HG03439 (cell line): ENCODE data around the gene PAK4.

Source experiments
- ATAC-seq: cut with Tn5 transposase; IDR thresholded peaks from one replicate; pipeline ENCODE4 v1.9.1; 2021; ENCODE audit warnings: mild to moderate bottlenecking, moderate library complexity; ENCODE audit not compliant: unreplicated experiment

Gene PAK4

DNA sequence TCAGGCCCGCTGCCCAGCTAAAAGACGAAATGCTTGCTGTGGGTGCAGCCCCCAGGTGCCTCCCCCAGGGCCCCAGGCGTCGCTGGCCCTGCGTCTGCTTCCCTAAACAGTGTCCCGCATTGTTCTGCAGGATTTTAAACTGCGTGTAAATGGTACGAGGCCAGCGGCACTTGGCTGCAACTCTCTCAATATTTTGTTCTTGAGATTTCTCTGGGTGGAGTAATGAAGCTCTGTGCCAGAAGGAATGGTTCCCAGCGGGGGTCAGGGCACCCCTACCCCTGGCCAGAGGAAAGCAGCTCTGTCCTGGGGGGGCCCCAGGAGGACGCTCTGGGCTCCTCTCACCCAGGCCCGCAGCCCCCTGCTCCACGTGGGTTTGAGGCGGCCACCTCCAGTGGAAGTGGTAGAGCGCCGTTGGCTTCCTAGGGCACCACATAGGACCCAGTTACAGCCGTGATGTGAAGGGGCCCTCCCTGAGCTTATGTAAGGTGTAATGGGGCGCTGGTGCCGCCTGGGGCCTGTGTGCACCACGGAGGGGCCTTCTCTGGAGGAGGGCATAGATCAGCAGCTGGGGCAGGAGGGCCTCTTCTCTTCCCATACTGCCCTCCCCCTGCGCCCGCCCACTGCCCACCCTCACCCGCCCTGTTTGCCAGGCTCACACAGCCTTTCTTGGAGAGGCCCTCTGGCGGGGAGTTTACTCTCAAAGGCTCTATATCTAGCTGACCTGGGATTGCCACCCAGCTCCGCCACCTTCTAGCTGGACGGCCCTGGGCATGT is 19.8 kb downstream of the PAK4 start:
- ATAC-seq, result no peak

DNA sequence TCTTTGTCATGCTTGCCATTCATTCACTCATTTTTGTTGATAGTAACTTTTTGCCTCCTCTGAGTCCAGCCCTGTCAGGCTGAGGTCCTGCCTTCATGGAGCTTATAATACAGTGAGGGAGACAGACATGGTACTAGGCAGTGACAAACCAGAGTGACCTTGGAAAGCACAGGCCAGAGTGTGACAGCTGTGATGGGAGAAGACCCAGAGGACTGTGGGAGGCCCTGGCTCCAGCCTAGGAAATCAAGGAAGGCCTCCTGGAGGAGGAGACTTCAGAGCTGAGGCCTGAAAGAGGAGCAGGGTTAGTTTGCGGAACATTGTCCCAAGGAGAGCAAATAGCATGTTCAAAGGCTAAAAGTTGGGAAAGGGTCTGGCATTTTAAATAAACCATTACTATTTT is 20.5 kb downstream of the PAK4 start:
- no peak for ATAC-seq

DNA sequence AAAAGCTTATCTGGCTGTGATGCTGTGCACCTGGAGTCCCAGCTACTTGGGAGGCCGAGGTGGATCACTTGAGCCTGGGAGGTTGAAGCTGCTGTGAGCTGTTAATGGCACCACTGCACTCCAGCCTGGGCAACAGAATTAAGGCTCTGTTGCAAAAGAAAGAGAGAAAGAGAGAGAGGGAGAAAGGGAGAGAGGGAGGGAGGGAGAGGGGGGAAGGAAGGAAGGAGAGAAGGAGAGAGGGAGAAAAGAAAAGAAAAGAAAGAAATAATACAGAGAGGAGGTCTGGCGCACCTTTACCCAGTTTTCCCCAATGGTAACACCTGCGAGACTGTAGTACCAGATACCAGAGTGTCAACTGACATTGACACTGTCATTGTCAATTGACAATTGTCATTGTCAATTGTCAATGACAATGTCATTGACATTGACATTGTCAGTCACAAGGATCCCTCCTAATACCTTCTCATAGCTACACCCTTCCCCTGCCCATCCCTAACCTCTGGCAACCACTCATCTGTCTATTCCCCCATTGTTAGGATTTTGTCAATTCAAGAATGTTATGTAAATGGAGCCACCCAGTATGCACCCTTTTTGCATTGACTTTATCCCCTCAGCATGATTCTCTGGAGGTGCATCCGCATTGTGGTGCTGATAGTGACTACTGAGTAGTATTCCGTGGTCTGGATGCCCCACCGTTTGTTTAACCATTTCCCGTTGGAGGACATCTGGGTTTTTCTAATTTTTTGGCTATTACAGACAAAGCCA is 21.3 kb downstream of the PAK4 start:
- no peak for ATAC-seq

DNA sequence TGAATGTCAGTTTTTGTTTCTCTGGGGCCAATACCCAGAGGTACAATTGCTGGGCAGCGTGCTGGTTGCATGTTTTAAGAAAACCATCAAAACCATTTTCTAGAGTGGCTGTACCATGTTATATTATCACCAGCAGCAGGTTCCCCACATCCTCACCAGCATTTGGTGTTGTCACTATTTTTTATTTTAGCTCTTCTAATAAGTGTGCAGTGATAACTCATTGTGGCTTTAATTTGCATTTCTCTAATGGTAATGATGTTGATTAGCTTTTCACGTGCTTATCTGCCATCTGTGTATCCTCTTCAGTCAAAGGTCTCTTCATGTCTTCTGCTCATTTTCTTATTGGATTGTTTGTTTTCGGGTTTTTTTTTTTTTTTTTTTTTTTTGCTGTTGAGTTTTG is 21.9 kb downstream of the PAK4 start:
- no peak for ATAC-seq

DNA sequence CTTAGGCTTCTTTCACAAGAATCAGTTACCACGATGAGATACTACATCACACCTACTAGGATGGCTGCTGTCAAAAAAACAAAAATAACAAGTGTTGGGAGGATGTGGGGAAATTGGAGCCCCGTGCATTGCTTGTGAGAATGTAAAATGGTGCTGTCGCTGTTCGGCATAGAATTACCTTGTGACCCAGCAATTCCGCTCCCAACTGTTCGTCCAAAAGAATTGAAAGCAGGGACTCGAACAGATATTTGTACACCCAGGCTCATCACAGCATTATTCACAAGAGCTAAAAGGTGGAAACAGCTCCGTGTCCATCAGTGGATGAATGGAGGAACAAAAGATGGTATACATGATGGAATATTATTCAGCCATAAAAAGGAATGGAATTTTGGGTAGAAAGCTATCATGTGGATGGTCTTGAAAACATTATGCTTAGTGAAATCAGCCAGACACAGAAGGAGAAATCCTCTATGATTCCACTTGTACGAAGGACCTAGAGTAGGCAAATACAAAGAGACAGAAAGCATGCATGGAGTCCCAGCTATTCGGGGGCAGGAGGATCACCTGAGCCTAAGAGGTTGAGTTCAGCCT is 23.4 kb downstream of the PAK4 start:
- no peak for ATAC-seq

DNA sequence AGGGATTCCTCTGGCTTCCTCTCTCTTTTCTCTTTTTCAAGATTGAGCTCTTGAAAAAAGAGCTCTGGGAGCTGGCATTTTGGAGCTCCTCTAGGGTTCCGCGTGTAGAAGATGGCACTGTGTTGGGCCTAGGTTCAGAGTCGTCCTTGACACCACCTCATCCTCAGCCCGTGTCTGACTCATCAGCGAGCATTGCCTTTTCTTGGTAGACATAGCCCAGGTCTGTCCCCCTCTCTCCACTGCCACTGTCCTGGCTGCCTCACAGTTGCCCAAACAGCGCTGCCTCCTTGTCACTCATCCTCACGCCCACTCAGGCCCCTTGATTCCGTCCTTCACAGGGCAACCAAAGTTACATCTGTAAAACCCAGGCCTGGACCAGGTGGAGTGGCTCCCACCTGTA is 24.6 kb downstream of the PAK4 start:
- no peak for ATAC-seq

DNA sequence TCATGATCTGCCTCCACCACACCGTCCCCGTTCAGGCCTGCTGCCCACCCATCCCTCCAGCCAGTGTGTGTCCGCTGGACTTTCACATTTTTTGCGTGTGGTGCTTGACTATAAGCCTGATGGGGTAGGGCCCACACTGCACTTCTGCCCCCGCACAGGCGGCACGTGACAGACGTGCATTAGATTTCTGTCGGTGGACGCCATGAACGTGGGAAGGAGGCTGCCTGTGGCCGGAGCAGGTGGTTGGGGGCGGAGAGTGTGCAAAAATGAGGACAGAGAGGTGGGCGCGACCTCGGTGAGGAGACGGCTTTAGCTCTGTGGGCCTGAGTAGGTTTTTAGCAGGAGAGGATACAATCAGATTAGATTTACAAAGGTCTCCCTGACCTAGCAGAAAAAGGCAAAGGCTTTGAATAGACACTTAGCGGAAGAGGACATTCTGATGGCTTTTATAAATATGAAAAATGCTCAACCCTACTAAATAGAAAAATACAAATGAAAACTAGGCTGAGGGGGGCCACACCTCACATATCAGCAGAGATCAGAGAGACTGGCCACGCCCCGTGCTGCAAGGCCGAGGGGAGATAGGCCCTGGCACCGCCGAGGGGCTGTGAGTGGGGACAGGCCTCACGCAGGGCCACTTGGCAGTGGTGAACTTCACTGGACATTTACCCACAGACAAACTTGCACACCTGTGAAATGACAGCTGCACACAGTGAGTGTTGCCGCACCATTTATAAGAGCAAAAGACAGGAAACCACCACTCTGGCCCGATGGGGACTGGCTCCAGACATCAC is 25.4 kb downstream of the PAK4 start:
- no peak for ATAC-seq

DNA sequence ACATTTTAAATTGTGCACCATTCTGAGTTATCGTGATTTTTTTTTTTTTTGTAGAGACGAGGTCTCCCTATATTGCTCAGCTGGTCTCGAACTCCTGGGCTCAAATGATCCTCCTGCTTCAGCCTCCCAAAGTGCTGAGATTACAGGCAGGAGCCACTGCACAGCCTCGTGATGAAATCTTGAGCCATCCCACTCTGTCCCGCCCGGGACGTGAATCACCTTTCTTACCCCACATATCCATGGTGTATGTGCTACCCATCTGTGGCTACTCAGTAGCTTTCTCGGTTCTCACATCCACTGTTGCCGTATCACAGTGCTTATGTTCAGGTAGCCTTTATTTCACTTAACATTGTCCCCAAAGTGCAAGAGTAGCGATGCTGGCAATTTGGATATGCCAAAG is 26.5 kb downstream of the PAK4 start:
- no peak for ATAC-seq

DNA sequence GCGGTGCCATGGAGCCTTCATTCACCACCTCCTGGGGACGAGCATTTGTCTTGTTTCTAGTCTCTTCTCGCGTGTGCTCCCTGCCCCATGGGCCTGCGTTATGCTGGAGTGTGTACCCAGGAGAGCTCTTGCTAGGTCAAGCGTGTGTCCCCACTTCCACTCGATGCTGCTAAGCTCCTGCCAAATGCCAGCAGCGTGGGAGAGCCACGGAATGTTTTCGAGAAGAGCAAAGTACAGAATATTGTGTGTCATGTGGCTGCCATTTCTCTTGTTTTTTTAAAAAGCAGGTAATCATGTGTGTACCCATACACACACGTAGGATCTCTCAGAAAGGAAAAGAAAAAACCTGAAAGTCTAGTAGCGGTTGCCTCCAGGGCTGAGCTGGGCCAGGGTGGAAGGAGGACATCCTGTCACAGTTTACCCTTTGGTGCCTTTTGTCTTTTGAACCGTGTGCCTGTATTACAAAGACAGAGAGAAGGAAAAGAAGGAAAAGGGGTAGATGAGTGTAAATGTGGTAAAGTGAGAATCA is 28.6 kb downstream of the PAK4 start:
- ATAC-seq, result no peak

DNA sequence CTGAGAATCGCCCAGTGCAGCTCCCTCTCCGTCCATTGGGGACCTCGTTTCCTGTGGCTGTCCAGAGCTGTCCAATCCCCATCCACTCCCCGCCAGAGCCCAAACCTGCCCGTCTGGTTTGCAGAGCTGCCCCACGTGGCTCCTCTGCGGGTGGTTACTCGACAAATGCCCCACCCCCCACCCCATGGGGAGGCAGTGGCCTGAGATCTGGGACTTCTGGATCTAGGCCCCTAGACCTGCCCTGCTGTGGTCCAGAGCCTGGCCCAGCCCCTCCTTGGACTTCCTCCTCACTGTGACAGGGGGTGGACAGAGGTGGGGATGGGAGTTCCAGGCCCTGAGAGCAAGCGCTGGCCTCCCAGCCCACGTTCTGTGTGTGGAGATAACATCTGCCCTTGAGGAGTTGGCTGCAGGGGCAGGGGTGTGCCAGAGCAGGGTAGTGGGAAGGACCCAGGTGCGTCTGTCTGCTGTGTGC is 29.1 kb downstream of the PAK4 start:
- no peak for ATAC-seq

DNA sequence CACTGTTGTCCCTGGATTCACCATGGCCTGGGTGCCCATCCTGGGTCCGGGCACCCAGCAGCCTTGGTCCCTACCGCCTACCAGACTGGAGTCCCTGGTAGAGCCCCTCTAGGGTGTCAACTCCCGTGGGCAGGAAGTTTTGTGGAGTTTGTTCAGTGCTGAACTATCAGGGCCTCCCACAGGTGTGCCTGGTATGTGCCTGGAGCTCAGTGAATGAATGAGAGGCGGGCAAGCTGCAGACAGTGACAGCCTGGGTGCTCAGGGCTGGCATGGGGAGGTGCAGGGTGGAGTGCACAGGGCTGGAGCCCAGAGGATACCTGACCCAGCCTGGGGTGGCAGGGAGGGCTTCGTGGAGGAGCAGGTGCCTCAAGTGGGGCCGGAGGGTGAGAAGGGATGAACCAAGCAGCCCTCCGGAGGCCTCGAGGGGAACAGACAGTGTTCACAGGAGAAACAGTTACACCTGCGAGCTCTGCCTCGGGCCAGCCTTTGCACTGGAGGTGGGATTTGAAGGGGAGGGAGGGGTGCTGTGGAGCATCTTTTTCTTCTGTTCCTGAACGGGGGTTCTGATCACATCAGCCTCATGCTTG is 29.6 kb downstream of the PAK4 start:
- no peak for ATAC-seq

DNA sequence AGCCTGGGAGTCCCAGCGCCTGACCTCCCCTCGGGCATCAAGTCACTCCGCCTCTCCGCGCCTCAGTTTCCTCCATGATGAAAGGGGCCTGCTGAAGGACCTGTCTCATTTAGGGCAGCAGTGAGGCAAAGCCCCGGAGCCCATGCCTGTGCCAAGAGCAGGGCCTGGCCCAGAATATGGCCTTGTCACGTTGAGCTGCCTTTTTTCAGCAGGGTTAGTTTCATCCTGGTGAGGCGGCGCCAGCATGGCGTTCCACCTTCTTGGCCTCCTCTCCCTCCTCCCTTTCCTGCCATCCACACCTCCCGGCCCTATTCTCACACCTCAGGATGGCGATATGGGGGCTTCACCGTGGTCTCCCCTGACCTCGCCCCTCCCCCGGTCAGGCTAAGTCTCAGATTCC is 30.2 kb downstream of the PAK4 start:
- no peak for ATAC-seq

DNA sequence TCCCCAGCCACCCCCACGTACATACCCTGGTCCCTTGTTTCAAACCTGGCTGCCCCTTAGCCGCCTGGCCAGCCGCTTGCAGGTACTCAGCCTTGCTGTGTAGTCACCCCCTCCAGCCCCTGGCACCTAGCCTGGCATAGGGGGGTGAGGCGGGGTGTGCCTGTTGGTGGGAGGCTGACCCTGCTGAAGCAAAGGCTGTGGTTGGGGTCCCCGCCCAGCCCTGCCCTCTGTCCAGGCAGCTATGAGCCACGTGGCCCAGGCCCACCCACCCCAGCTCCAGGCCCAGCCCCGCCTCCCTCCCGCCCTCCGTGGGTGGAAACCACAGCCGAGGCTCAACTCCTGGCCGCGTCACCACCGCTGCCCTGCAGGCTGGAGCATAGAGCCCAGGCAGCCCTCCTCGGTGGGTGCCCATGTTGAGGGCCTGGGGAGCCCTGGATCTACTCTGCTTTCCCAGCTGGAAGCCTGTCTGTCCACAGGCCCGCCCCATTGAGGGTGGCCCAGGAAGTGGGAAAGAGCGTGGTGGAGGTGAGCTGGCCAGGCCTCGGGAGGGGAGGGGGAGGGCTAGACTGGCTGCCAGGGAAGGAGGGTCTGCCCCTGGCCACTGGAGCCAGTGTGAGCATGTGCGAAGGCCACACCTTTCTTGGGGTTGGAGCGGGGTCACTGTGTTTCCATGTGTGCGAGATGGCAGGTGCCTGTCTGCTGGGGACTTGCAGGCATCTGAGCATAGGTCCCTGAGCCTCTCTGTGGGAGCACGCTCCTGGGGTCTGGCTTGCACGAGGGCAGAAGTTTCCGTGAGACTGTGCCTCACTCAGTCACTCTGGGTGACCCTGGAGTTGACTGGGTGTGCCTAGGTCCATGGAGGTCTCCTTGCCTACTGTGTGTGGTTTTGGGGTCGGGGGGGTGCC is 31.0 kb downstream of the PAK4 start:
- no peak for ATAC-seq

DNA sequence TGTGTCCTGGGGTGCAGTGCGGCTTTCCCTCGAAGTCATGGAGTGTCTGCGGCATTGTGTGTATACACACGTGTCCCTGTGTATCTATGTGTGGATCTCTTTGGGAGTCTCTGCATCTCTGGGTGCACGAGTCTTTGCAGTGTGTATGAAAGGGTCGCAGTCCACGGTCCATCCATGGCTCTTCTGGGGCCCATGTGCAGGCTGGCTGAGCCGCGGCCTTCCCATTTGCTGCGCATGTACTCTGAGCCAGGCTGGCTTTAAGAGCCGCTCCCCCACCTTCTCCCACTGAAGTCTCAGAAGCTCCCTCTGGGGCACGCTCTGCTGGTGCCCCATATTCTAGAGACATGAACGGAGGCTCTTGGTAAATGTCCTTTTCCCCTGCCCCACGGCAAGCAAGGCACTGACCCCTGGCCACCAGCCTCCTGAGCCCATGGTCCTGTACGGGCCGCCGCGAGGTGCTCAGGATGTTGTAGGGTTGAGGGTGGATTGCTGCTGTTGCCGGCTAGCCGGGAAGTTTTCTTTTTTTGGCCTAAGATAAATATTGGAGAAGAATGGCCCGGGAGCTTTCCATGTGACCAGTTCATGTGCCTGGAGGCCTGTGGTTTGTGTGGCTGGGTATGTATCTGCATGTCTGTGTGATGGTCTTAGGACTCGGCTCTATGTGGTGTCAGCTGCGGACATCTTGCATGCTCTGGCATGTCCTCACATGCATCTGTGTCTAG is 31.9 kb downstream of the PAK4 start:
- ATAC-seq, result no peak

DNA sequence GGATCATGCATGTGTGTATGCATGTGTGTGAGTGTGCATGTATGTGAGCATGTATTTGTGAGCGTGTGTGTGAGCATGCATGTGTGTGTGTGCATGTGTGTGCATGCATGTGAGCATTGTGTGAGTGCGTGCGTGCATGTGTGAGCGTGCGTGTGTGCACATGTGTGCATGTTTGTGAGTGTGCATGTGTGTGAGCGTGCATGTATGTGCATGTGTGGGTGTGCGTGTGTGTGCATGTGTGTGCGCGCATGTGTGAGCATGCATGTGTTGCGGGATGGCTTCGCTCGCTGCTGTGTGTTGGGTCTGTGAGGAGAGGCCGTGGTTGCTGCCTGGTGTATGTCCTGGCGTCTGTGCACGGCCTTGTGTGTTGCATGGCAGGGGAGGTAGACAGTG is 32.4 kb downstream of the PAK4 start:
- no peak for ATAC-seq

DNA sequence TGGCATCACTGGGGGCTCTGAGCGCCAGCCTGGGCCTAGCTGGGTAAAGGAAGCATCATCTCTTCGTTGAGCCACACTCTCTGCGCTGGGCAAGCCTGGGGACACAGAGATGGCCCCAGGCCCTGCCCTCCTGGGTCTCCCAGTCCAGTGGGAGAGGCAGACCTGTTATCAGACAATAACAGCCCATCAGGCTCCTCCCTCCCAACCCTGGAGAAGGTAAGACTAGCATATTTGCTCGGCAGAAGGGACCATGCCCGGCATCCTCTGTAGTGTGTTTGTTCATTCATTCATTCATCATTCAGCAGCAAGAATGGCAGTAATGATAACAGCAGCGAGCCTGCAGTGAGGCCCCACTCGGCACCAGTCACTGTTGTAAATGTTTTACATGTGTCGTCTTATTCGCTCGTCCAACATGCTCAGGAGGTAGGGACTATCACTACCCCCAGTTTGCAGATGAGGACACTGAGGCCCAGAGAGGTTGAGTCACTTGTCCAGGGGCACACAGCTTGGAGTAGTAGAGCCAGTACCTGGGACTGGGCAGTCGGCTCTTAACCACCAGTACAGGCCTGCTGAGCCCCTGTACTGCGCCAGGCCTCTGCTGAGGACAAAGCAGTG is 33.2 kb downstream of the PAK4 start:
- no peak for ATAC-seq

DNA sequence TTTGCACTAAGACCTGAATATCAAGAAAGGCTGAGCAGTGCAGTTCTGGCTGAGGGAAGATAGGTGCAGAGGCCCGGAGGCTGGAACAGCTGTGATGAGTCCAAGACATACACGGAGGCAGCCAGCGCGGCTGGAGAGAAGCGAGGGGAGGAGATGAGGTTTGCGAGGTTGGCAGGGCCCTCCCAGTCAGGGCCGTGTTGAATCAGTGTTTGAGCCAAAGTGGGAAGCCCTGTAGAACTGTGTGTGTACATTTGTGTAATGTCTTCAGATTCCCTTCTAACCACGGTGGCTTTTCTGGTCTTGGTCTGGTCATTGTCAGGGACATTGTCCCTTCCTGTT is 34.9 kb downstream of the PAK4 start:
- no peak for ATAC-seq

DNA sequence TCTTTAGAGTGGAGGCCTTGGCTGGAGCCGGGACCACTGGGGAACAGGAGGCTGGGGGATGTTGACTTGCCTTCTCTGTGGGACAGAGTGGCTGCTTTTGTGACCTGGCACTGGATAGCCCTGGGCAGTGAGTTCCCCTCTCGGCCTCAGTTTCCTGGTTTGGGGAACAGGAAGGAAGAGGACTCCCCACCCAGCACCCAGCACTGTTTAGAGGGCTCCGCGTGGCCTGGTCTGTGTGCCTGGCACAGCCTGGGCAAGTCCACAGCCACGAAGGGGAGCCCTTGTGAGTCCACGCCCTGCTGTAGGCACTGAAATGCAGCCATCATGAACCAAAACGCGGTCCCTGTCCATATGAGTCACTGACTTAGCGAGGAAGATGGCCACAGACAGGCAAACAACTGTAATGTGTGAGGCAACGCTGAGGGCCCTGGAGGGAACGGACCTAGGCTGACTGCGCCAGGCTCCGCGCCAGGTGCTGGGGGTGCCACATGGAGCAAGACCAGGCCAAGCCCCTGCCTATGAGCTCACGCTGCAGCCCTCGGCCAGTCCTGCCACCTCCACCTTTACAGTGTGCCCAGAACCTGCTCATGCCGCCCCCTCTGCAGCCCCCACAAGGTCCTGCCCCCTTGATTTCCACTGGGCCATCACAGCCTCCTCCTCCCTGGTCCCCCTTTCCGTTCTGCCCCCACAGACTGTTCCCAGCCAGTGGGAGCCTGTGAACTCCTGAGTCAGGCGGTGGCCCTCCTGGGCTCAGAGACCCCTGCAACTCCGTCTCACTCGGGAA is 35.5 kb downstream of the PAK4 start:
- no peak for ATAC-seq
